Trophoblast cell (in vitro differentiated cells and primary cell): ENCODE measurements around the gene HID1.
"Not testable (repeated sequence)": the region's sequence is repeated elsewhere in the genome, so short reads cannot be mapped to it uniquely, and the experiment has no call there.

ENCODE experiments used
- DNase-seq, 2 donors: peaks; one replicate each; pipeline ENCODE4 v3.0.0-alpha.2; 2016
- H2AFZ ChIP-seq: 2 replicates; pipeline ENCODE4 v1.6.1; 2013; ENCODE audit warnings: low read length, moderate library complexity, mild to moderate bottlenecking; ENCODE audit not compliant: insufficient read depth, poor library complexity
- H2AK5ac ChIP-seq: 2 replicates; pipeline ENCODE4 v1.6.1; 2013; ENCODE audit warnings: mild to moderate bottlenecking, low read length
- H2BK120ac ChIP-seq: 2 replicates; pipeline ENCODE4 v1.6.1; 2013; ENCODE audit warnings: low read length, mild to moderate bottlenecking, moderate library complexity; ENCODE audit not compliant: insufficient read depth, poor library complexity
- H2BK12ac ChIP-seq: 2 replicates; pipeline ENCODE4 v1.6.1; 2013; ENCODE audit warnings: mild to moderate bottlenecking, low read length, moderate library complexity
- H2BK5ac ChIP-seq: 2 replicates; pipeline ENCODE4 v1.6.1; 2013; ENCODE audit warnings: low read length, low read depth, moderate library complexity, mild to moderate bottlenecking; ENCODE audit not compliant: poor library complexity
- H3K14ac ChIP-seq: 2 replicates; pipeline ENCODE4 v1.6.1; 2013; ENCODE audit warnings: mild to moderate bottlenecking, low read length
- H3K18ac ChIP-seq: 2 replicates; pipeline ENCODE4 v1.6.1; 2013; ENCODE audit warnings: mild to moderate bottlenecking, low read length
- H3K23ac ChIP-seq: 2 replicates; pipeline ENCODE4 v1.6.1; 2013; ENCODE audit warnings: low read length
- H3K27ac ChIP-seq: 2 replicates; pipeline ENCODE4 v1.5.1; 2013; ENCODE audit warnings: low read depth, mild to moderate bottlenecking, inconsistent platforms, low read length, moderate library complexity
- H3K27me3 ChIP-seq: 2 replicates; pipeline ENCODE4 v1.6.1; 2013; ENCODE audit warnings: inconsistent platforms, mild to moderate bottlenecking, low read length, moderate library complexity; ENCODE audit not compliant: insufficient read depth
- H3K36me3 ChIP-seq, 2 experiments: 1 replicate in 1 of 2; 2 replicates in 1 of 2; pipeline ENCODE4 v1.6.1; 2013; ENCODE audit warnings: low read length in 2 of 2, mild to moderate bottlenecking in 2 of 2, moderate library complexity in 1 of 2; ENCODE audit not compliant: insufficient read depth in 2 of 2, control insufficient read depth in 1 of 2
- H3K4ac ChIP-seq: 2 replicates; pipeline ENCODE4 v1.6.1; 2013; ENCODE audit warnings: low read depth, mild to moderate bottlenecking, low read length, moderate library complexity
- H3K4me1 ChIP-seq, 2 experiments: 1 replicate in 1 of 2; 2 replicates in 1 of 2; pipeline ENCODE4 v1.6.1; 2013; ENCODE audit warnings: low read length in 2 of 2, mild to moderate bottlenecking in 2 of 2, moderate library complexity in 1 of 2; ENCODE audit not compliant: insufficient read depth in 2 of 2, control insufficient read depth in 1 of 2
- H3K4me2 ChIP-seq: 2 replicates; pipeline ENCODE4 v1.6.1; 2013; ENCODE audit warnings: inconsistent platforms, mild to moderate bottlenecking, low read length, moderate library complexity
- H3K4me3 ChIP-seq: 2 replicates; pipeline ENCODE4 v1.5.1; 2013; ENCODE audit warnings: mild to moderate bottlenecking, low read depth, low read length, inconsistent platforms
- H3K79me1 ChIP-seq: one replicate; pipeline ENCODE4 v1.6.1; 2013; ENCODE audit warnings: low read length
- H3K79me2 ChIP-seq: 2 replicates; pipeline ENCODE4 v1.6.1; 2013; ENCODE audit warnings: low read length, mild to moderate bottlenecking; ENCODE audit not compliant: control insufficient read depth, insufficient read depth, poor library complexity
- H3K9ac ChIP-seq: 2 replicates; pipeline ENCODE4 v1.6.1; 2013; ENCODE audit warnings: mild to moderate bottlenecking, low read length
- H3K9me3 ChIP-seq: 2 replicates; pipeline ENCODE4 v1.6.1; 2013; ENCODE audit warnings: low read depth, mild to moderate bottlenecking, control low read depth, inconsistent platforms, low read length; ENCODE audit not compliant: insufficient read depth
- H4K12ac ChIP-seq: 2 replicates; pipeline ENCODE4 v1.6.1; 2013; ENCODE audit warnings: low read depth, mild to moderate bottlenecking, low read length, moderate library complexity
- H4K8ac ChIP-seq: 2 replicates; pipeline ENCODE4 v1.6.1; 2013; ENCODE audit warnings: low read depth, mild to moderate bottlenecking, low read length, moderate library complexity
- H4K91ac ChIP-seq: one replicate; pipeline ENCODE4 v1.6.1; 2013; ENCODE audit warnings: low read depth, mild to moderate bottlenecking, low read length, moderate library complexity
- WGBS: extraction: QIAGEN DNeasy Blood & Tissue Kit; methylation state at CpG from one replicate; pipeline ENCODE4 v1.1.7; 2013; ENCODE audit warnings: missing lambda C conversion rate; ENCODE audit not compliant: insufficient read length, insufficient coverage; ENCODE audit errors: extremely low coverage; 5-methylcytosine and 5-hydroxymethylcytosine counted together

Gene HID1

DNA sequence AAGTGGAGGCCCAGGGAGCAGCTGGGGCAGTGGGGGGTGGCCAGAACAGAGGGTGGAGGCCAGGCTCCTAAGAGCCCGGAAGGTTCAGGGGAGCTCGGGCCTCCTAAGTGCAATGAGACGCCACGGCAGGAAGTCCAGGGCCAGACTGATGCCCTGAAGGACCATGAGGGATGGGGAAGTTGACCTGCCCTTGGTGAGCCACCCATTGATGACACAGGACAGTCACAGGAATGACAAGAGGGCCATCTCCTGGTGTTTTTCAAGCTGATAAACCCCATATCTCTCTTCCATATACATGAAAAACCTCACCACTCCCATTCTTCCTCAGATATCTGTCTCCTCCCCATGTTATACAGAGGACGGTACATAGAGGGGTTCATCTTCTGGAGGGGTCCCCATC is 34.1 kb upstream of the HID1 start:
- H3K36me3 ChIP-seq: peaks cover 26 to 31% of the 10 kb centered on the region in 2 experiments
- no peak overlapping the region for H4K91ac ChIP-seq
- no peak overlapping the region for H2BK120ac ChIP-seq
- H3K79me2 ChIP-seq: no peaks in the 10 kb centered on the region
- H3K27ac ChIP-seq: no peak overlapping the region
- no CpG with 5 or more reads among the region's 5 CpGs for WGBS
- H4K12ac ChIP-seq: no peak overlapping the region
- no peak overlapping the region for H2AFZ ChIP-seq
- H3K27me3 ChIP-seq: no peaks in the 10 kb centered on the region
- H3K18ac ChIP-seq: no peak overlapping the region
- H3K4me2 ChIP-seq: no peak overlapping the region
- no peak overlapping the region for H2BK12ac ChIP-seq
- H2BK5ac ChIP-seq: no peak overlapping the region
- H4K8ac ChIP-seq: no peak overlapping the region
- H3K14ac ChIP-seq: no peak overlapping the region
- H3K4ac ChIP-seq: no peak overlapping the region
- H3K4me1 ChIP-seq: peaks cover 8 to 14% of the 10 kb centered on the region in 2 experiments
- H3K4me3 ChIP-seq: no peak overlapping the region
- H3K9me3 ChIP-seq: no peaks in the 10 kb centered on the region
- H2AK5ac ChIP-seq: no peak overlapping the region
- H3K9ac ChIP-seq: no peak overlapping the region
- H3K23ac ChIP-seq: no peak overlapping the region
- H3K79me1 ChIP-seq: no peaks in the 10 kb centered on the region
- peak in 1 of 2 donors; percentile 21 for DNase-seq

DNA sequence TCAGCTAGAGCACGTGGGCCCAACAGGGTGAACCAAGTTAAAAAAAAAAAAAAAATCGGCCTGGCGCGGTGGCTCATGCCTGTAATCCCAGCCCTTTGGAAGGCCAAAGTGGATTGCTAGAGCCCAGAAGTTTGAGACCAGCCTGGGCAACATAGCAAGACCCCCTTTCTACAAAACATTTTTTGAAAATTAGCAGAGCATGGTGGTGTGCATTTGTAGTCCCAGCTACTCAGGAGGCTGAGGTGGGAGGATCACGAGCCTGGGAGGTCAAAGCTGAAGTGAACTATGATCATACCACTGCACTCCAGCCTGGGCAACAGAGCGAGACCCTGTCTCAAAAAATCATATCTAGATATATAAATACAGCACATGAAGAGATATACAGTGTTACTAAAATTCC is 33.5 kb upstream of the HID1 start:
- H3K79me1 ChIP-seq, H3K4me2 ChIP-seq, H4K12ac ChIP-seq, H2BK120ac ChIP-seq, H3K14ac ChIP-seq, DNase-seq, H3K23ac ChIP-seq, H4K91ac ChIP-seq, H3K79me2 ChIP-seq, H2BK5ac ChIP-seq, H3K27me3 ChIP-seq, H3K27ac ChIP-seq, H2BK12ac ChIP-seq, H3K18ac ChIP-seq, H3K4me3 ChIP-seq, H3K4ac ChIP-seq, H3K9me3 ChIP-seq, H4K8ac ChIP-seq, H2AK5ac ChIP-seq, H2AFZ ChIP-seq, H3K9ac ChIP-seq: not testable (repeated sequence)
- peaks cover 31 to 37% of the 10 kb centered on the region in 2 experiments for H3K36me3 ChIP-seq
- peaks cover 6 to 10% of the 10 kb centered on the region in 2 experiments for H3K4me1 ChIP-seq
- WGBS: no CpG with 5 or more reads among the region's 6 CpGs

DNA sequence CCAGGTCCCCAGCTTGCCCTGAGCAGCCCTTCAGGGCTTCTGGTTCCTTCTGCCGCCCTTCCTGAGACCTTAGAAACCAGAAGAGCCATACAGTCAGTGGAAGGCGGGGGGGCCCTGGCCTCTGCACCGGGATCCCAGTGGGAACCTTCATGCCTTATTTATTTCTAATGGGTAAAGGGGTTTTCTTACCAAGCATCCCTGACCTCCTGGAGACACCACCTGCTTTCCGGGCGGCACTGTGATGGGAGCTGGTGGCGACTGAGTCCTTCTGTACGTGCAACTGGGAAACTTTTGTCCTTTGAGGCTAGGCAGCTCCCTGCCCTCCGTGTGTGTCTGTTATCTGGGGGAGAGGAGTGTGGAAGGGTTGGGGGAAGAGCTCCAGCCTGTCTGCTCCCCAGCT is 32.7 kb upstream of the HID1 start:
- no peaks in the 10 kb centered on the region for H3K27me3 ChIP-seq
- no peak overlapping the region for H4K91ac ChIP-seq
- H3K27ac ChIP-seq: no peak overlapping the region
- no peak for DNase-seq
- H3K18ac ChIP-seq: no peak overlapping the region
- no peak overlapping the region for H3K4me2 ChIP-seq
- H4K8ac ChIP-seq: no peak overlapping the region
- no peaks in the 10 kb centered on the region for H3K79me1 ChIP-seq
- no peak overlapping the region for H3K23ac ChIP-seq
- no peak overlapping the region for H4K12ac ChIP-seq
- no peak overlapping the region for H2AK5ac ChIP-seq
- no peak overlapping the region for H2AFZ ChIP-seq
- peaks cover 2 to 6% of the 10 kb centered on the region in 2 experiments for H3K4me1 ChIP-seq
- H3K79me2 ChIP-seq: no peaks in the 10 kb centered on the region
- no CpG with 5 or more reads among the region's 8 CpGs for WGBS
- H3K4ac ChIP-seq: no peak overlapping the region
- no peak overlapping the region for H2BK12ac ChIP-seq
- H3K4me3 ChIP-seq: no peak overlapping the region
- H3K9me3 ChIP-seq: no peaks in the 10 kb centered on the region
- peaks cover 31 to 37% of the 10 kb centered on the region in 2 experiments for H3K36me3 ChIP-seq
- H3K14ac ChIP-seq: no peak overlapping the region
- no peak overlapping the region for H2BK5ac ChIP-seq
- H3K9ac ChIP-seq: no peak overlapping the region
- H2BK120ac ChIP-seq: no peak overlapping the region

DNA sequence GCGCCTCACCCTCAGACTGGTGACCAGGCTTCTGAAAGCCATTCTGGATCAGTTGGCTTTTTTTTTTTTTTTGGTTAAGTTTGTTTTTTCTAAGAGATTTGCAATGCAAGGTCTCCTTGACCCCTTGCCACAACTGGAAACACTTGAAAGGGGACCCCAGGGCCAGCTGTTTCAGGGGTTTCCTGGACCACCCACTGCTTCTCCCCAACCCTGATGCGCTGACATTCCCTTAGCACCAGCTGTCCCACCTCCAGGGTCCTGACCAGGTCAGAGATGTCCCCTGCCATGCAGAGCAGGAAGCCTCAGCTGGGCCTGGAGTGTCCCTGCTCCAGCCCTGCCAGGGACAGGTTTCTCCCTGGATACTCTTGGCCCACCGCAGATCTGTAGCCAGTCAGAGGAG is 31.8 kb upstream of the HID1 start:
- Histone ChIP-seq H3K27me3 (no peaks in the 10 kb centered on the region), H3K9ac (no peak overlapping the region), H3K79me1 (no peaks in the 10 kb centered on the region), H3K79me2 (no peaks in the 10 kb centered on the region), H2BK12ac (no peak overlapping the region), H4K91ac (no peak overlapping the region), H3K14ac (no peak overlapping the region), H3K4ac (no peak overlapping the region), H4K12ac (no peak overlapping the region), H3K27ac (no peak overlapping the region), H3K4me1 (peaks cover 2 to 3% of the 10 kb centered on the region in 2 experiments), H2BK120ac (no peak overlapping the region), H3K23ac (no peak overlapping the region), H3K4me2 (no peak overlapping the region), H3K18ac (no peak overlapping the region), H4K8ac (no peak overlapping the region), H3K4me3 (no peak overlapping the region), H3K9me3 (no peaks in the 10 kb centered on the region), H2AFZ (no peak overlapping the region), H2AK5ac (no peak overlapping the region), H3K36me3 (peaks cover 36 to 39% of the 10 kb centered on the region in 2 experiments), H2BK5ac (no peak overlapping the region)
- no CpG with 5 or more reads among the region's 3 CpGs for WGBS
- DNase-seq: no peak
